CD1c-positive myeloid dendritic cell (primary cell): ENCODE results near the gene VRK1.
"Not testable (repeated sequence)": the region's sequence is repeated elsewhere in the genome, so short reads cannot be mapped to it uniquely, and the experiment has no call there.

ENCODE experiments used
- DNase-seq: peaks from one replicate; pipeline ENCODE4 v3.0.0-alpha.2; 2016; ENCODE audit errors: extremely low spot score

Gene VRK1

DNA sequence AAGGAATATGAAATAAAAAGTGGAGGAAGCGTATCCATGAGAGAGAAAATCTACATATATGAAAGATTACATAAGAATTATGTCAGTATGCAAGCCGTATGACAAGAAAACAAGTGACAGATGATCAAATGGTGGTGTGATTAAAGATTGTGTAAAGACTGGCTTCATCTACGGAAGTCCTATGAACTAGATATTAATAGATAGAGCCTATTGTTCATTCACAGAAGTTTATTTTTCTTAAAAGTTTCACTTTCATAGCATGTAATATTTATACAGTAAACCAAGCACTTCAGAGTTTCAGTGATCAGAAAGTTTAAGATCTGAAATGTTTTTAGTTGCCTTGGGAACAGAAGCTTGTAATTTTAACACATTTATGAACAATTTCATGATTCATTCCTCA lies 84.5 kb downstream of the VRK1 start:
- no peak for DNase-seq

DNA sequence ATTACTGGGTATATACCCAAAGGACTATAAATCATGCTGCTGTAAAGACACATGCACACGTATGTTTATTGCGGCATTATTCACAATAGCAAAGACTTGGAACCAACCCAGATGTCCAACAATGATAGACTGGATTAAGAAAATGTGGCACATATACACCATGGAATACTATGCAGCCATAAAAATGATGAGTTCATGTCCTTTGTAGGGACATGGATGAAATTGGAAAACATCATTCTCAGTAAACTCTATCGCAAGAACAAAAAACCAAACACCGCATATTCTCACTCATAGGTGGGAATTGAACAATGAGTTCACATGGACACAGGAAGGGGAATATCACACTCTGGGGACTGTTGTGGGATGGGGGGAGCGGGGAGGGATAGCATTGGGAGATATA lies 86.8 kb downstream of the VRK1 start:
- not testable (repeated sequence) for DNase-seq

DNA sequence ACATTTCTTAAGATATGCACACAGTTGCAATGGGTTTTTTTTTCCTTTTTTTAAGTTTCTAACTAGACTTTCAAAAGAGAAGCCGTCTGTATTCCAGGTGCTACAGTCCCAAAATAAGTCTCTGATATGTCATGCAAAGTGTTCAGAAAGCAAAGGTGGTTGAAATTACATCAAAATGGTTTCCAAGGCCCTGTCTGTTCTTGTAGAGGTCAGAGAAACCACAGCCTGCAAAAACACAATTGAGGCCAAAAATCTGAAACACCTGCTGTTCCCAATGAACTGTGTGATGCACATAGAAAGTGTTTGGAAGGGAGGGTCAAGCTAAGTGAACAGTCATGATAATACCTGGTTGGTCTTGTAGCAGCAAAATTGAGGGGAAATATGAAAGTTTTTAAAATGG lies 91.0 kb downstream of the VRK1 start:
- DNase-seq, result no peak

DNA sequence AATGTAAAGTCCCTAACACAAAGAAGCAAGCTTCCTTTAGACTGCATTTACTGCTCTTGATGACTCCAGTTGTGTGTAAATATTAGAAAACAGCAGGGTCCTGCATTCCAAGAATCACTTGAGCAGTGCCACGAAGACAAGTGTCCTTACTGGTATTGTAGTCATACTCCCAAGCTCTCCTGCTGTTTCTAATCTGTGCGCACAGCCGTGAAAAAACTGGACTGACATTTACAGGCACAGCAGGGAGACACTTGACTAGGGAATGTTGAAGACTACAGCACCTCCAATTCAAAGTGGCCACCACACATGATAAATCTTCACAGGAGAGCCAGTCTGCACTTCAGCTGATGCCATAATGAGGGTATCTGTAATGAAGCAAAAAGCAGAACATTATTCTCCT lies 91.4 kb downstream of the VRK1 start:
- no peak for DNase-seq

DNA sequence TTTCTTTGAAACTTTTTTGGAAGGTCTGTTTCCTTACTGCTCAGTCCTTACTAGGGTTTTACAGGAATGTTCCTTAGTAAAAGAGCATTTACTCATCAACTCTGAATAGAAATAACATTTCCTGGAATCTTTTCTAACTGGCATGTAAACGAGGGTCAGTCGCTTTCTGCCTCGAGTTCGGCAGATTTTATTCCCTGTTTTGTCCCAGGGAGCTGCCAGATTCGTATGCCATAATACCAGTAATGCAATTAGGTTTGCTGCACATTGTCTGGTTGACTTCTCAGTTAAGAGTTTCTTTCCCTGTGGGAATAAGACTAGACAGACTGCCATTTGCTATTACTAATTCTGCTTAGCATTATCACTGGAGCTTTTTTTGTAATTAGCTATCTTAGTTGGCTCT lies 91.9 kb downstream of the VRK1 start:
- no peak for DNase-seq

DNA sequence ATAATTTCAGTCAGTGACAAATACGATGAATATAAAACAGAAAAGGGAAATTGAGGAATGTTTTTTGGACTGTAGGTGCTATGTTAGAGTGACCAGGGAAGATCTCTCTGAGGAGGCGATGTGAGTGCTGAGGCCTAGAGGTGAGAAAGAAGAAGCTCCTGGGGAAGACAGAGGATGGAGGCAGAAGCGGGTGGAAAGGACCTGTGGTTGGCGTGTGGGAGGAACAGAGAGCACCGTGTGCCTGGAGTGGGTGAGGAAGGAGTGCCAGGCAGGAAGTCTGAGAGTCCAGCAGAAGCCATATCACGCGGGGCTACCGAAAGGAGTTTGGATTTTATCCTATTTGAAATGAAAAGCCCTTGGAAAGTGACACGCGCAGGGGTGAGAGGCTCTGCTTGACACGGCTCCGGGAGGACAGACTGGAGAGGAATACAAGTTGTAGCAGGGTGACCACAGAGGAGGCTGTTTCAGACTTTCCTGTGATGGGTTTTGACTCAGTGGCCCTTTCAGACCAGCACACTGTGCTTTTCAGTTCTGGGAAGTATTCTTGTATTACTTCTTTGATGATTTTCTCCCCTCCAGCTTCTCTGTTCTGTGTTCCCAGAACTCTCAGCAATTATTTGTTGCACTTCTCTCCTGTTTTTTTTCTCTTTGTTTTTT lies 96.9 kb downstream of the VRK1 start:
- DNase-seq, result no peak

DNA sequence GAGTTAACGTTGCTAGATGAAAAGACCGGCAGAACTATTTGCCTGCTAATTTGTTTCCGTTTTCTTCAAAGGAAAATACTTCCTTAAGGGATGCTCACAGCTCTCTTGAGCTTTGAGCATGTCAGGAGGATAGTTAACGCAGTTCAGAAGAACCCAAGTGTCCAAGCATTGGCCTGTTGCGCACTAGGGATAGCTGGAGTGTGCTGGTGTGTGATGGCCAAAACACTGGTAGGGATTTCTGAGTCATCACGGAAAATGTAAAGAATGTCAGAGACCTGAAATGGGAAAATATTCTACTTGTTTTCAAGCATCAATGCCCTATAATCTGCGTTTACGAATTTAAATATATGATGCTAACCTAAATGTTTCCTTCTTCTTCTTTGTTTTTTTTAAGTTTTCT lies 97.8 kb downstream of the VRK1 start:
- DNase-seq, result no peak

DNA sequence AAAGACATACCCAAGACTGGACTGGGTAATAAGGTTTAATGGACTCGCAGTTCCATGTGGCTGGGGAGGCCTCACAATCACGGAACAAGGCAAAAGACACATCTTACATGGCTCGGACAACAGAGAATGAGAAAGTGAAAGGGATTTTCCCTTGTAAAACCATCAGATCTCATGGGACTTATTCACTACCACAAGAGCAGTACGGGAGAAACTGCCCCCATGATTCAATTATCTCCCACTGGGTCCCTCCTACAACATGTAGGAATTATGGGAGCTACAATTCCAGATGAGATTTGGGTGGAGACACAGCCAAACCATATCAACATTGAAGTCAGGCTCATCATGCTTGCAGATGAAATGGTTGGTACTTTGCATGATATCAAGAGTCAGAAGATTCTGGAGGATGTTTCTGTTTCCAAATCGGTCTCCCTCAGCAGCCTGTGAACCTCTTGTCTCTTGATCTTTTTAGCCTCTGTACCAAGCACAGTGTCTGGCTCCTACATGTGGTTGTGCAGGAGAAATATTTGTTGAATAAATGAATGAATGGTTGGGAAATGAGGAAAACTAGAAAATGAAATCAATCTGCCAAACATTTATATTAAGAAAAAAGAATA lies 98.6 kb downstream of the VRK1 start:
- no peak for DNase-seq

DNA sequence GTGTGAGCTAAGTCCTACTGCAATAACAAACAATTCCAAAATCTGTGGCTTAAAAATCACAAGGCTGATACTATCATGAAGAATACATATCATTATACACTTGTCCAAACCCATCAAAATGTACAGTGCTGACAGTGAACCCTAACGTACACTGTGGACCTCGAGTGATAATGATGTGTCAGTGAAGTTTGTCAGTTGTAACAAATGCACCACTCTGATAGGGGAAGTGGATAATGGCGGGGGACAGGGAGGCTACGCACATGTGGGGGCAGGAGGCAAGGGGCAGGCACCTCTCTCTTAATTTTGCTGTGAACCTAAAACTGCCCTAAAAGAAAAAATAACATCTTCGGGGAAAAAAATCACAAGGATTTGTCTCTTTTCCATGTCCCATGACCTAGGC lies 100.0 kb downstream of the VRK1 start:
- no peak for DNase-seq

DNA sequence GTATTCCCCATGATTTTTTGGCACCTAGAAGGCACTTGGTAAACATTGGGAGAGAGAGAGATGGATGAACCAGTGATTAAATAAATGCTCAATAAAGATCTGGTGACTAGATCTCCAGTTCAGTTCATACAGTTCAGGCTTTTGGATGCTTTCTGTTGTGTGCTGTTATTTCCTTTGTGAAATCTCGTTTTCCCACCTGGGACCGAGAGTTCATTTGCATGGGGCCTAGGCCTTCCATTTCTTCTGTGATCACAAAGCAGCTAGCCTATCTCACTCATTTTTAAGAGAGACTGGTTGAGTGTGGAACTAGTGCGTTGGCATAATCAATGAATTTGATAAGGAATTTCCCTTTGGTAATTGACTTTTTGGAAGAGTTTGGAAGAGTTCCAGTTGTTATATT lies 104.0 kb downstream of the VRK1 start:
- DNase-seq, result no peak

DNA sequence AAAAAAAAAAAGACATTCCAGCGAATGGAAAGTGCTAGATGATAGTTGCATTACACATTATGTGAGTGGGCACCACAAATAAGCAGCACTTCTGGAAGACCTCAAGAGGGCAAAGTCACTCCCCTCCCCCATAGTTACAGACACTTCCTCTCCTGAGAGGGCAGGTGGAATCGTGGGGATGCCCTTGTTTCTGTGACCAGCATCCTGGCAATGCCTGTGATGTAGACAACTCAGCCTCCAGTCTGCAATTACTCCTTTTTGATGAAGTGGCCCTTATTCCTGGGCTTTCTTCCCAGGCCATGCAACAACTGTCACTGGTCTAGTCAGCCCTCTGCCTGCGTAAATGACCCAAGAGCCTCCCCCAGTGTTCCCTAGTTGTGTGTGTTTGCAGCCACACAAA lies 104.8 kb downstream of the VRK1 start:
- no peak for DNase-seq

DNA sequence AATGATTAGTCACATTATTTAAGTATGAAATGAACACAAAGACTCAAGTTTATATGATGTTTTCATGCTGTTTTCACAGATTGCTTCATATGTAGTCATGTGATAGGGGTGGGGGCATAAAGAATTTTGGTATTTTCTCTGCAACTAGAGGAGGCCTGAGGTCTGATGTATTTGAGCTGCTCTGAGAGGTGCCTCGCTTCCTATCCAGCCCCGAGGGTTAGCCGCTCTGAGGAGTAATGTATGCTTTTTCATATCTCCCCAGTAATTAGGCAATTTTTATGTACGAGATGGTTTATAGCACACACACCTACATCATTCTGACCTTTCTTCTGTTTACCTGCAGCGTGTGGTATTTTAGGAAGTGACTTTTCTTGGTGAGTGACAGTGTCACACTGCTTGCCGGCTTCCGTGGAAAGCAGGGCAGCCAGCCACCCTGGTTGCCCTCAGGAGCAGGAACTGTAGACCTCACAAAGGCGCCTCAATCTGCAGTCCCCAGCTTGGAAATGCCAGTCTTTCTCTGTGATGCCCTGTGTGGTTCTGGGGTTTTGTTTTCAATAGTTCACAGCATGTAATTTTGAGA lies 106.4 kb downstream of the VRK1 start:
- DNase-seq, result no peak

DNA sequence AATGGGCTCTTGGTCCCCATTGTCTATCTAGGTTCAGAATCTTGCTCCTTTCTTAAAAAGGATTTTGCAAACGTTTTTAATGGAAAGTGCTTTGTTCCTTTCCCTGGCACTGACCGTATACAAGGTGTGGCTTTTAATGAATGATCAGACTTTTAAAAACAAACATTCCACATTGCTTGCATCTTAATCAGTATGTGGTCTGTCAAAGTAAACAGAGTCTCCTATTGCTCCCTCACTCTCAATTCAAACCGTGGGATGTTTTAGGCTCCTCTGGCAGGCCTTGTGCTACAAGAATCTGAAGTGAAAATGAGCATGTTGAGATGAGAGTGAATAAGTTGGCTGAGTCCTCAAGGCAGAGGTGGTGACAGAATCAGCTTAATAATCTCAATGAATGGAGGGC lies 107.0 kb downstream of the VRK1 start:
- no peak for DNase-seq

DNA sequence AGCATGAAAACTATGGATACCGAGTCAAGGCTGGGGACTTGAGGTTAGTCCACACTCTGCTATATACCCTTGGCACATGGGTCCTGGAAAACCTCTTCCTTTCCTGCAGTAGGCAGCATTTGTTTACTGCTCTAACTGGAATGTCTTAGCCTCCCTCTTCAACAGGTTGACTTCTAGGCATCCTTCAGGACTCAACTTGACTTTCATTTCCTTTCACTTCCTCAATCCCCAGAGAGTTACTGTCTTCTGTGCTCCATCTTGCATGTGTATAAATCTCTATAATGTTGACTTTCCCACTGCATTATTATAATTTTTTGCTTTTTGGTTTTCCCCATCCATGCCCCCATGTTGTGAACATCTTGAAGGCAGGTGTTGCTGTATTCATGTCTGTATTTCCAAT lies 107.9 kb downstream of the VRK1 start:
- DNase-seq, result no peak

DNA sequence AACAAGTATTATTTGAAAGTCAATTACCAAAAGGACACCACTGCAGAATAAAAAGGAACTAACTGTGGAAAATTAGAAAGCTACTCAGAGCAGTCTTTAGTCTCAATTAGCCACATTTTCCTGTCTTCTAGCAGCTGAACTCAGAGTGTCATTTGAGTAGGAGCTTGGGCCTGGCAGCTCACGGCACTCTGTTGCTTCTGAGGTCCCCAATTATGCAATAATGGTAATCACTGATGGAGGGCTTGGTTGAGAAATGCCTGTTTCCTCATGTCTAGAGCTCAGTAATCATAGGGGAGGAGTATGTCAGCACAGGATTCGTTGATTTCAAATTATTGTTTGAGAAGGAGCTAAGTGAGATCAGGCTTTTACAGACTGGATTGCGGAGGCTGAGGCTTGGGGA lies 108.6 kb downstream of the VRK1 start:
- peak; percentile 36 for DNase-seq

DNA sequence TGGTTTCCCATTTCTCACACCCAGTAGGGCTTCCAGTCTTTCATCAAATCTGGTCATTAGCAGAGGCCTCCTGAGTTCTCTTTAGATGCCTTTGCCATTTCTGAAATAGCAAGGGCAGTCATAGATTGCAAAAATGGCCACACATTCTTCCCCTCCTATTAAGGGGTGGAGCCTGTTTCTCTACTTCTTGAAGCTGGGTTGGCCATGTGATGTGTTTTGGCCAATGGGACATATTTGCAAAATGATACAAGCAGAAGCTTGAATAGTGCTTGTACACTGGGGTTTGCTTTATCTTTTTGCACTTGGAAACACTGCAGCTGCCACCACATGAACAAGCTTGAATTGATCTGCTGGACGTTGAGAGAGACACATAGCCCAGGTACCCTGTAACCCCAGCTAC lies 109.3 kb downstream of the VRK1 start:
- no peak for DNase-seq

DNA sequence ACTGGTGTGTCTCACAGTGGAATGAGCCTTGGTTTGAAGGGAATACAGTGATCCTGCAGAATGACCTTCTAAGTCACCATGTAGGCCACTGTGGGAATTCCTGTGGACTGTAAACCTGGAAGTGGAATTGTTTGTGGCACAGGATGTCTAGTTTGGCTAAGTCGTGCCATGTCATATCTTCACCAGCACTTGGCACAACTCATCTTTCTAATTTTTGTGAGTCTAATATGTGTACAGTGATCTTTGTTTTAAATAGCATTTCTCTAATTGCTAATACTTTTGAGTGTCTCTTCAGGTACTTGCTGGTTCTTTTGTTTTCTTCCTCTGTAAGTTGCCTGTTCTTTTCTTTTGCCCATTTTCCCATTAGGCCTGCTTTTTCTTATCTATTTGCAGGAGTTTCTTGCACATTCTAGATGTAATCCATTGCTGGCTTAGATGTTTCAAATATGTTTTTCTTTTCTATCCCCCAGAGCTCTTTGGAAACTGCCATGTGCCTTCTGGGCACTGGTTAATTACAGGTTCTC lies 112.7 kb downstream of the VRK1 start:
- DNase-seq, result no peak

DNA sequence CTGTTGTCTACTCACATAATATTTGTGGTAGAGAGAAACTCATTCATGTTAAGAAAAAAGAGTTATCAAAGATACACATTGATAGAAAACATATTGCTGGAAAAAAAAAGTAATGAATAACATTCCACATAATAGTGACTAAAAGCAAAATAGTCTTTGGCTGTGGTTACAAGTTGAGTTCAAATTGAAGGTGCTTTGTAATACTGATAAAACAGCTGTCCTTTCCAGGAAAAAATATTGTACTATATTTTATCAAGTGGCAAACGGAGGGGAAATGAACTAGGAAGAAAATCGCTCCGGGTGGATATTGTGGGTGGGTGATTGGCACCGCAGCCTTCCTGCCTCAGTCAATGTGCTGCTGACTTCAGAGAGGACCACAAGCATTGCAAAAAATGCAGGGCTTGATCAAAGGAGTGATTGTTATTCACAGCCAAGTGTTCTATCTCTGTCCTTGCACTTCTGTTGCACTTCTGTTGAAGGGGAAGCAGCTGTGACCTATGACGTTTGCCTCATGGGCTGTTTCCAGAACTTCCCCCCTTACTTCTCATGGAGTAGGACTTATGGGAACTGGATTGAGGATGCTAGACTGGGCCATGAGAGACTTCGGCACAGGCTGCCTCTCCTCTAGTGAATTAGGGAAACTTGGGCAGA lies 114.4 kb downstream of the VRK1 start:
- DNase-seq, result peak; percentile 5

DNA sequence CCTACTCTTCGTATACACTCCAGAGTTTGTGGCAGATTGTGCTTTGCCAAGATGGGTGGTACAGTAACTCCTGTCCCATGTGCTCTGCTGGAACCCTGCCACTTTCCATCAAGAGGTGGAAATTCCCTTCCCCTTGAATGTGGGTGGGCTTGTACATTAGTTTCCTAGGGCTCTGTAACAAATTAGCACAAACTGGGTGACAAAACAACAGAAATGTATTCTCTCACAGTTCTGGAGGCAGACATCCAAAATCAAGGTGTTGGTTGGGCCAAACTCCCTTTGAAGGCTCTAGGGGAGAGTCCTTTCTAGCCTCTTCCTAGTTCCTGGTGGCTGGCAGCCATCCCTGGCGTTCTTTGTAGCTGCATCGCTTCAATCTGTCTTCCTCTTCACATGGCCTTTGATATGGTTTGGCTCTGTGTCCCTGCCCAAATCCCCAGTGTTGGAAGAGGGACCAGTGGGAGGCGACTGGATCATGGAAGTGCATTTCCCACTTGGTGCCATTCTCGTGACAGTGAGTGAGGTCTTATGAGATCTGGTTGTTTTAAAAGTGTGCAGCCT lies 117.5 kb downstream of the VRK1 start:
- DNase-seq, result no peak

DNA sequence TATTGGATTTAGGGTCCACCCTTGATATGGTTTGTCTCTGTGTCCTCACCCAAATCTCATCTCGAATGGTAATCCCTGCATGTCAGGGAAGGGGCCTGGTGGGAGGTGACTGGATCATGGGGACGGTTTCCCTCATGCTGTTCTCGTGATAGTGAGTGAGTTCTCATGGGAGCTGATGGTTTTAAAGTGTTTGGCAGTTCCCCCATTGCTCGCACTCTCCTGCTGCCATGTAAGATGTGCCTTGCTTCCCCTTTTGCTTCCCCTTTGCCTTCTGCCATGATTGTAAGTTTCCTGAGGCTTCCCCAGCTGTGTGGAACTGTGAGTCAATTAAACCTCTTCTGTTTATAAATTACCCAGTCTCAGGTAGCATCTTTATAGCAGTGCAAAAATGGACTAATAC lies 118.3 kb downstream of the VRK1 start:
- no peak for DNase-seq

DNA sequence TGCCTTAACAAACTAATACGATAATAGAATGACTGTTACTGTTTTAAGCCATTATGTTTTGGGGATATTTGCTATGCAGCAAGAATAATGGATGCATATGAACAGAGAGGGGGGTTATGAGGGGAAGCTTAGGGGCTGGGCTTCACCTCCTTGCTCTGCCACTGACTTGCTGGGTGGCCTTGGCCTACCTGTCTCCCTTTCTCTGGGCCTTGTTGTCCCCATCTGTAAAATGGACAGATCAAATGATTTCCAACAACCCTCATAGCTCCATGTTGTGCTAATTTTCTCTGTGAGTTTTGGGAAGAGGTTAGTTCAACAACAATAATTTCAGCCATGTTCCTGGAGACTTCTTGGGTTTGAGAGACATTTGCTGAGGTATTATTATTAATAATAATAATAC lies 119.6 kb downstream of the VRK1 start:
- DNase-seq, result no peak

DNA sequence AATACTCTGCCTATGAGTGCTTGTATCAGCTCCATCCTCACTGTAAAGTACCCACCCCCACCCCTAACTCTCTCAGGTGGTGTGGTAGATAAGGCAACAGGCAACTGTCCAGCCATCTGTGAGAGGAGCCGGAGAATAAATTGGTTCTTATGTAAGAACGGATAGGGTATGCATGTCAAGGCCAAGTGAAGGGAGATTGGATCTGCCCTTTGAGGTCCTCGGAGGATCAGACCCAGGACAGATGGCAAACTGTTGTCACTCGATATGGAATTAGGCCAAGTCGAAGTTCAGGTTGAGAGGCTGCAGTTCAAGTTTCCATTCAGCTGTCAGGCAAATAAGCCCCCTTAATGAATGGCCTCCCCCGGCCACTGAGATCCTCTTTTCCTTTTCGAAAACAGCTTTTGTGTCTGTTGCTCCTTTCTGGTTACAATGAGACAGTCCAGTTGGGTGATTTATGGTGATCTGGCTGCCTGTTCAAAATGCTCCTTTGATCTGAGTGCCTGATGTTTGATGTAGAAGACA lies 120.3 kb downstream of the VRK1 start:
- no peak for DNase-seq
